Neural progenitor cell (in vitro differentiated cells): ENCODE data around the gene PAK4. TPM values are rescaled to one million over a fixed set of nuclear protein-coding genes. Genes with fewer than 3 reads are reported as not detected.

Experiments used
- DNase-seq: peaks from one replicate; pipeline ENCODE4 v3.0.0-alpha.2; 2016; ENCODE audit warnings: low spot score
- H2AFZ ChIP-seq: fragments of 200-600 bp; sonication (generic); replicated peaks from 2 replicates; pipeline ENCODE4 v1.6.1; 2016; ENCODE audit warnings: antibody characterized with exemption
- H3F3A ChIP-seq: fragments of 200-600 bp; sonication (generic); 2 replicates; pipeline ENCODE4 v1.6.1; 2016; ENCODE audit warnings: antibody characterized with exemption, low read depth
- H3K27ac ChIP-seq: fragments of 200-600 bp; sonication (generic); 2 replicates; pipeline ENCODE4 v1.5.1; 2016; ENCODE audit warnings: mild to moderate bottlenecking
- H3K27me3 ChIP-seq: fragments of 200-600 bp; sonication (generic); 2 replicates; pipeline ENCODE4 v1.6.1; 2016; ENCODE audit warnings: mild to moderate bottlenecking, moderate library complexity
- H3K36me3 ChIP-seq: fragments of 200-600 bp; sonication (generic); 2 replicates; pipeline ENCODE4 v1.5.1; 2016
- H3K4me1 ChIP-seq: fragments of 200-600 bp; sonication (generic); 2 replicates; pipeline ENCODE4 v1.6.1; 2016; ENCODE audit warnings: mixed run types
- H3K4me2 ChIP-seq: fragments of 200-600 bp; sonication (generic); 2 replicates; pipeline ENCODE4 v1.6.1; 2016
- H3K4me3 ChIP-seq: fragments of 200-600 bp; sonication (generic); 2 replicates; pipeline ENCODE4 v1.5.1; 2016
- H3K79me2 ChIP-seq: fragments of 200-600 bp; sonication (generic); 2 replicates; pipeline ENCODE4 v1.6.1; 2016; ENCODE audit warnings: low read depth
- H3K9ac ChIP-seq: fragments of 200-600 bp; sonication (generic); 2 replicates; pipeline ENCODE4 v1.6.1; 2016
- H3K9me3 ChIP-seq: fragments of 200-600 bp; sonication (generic); 2 replicates; pipeline ENCODE4 v1.5.1; 2016; ENCODE audit warnings: low read depth
- H4K20me1 ChIP-seq: fragments of 200-600 bp; sonication (generic); 2 replicates; pipeline ENCODE4 v1.6.1; 2016; ENCODE audit warnings: low read depth
- H3K27ac Mint-ChIP-seq: 3 replicates; pipeline ENCODE4 v1.8.0; 2021; ENCODE audit warnings: mixed read lengths
- H3K27me3 Mint-ChIP-seq: 2 replicates; pipeline ENCODE4 v1.8.0; 2022; ENCODE audit warnings: low read depth, mild to moderate bottlenecking, inconsistent platforms, moderate library complexity, mixed read lengths; ENCODE audit not compliant: insufficient read depth
- H3K36me3 Mint-ChIP-seq: 3 replicates; pipeline ENCODE4 v1.8.0; 2021; ENCODE audit warnings: mixed read lengths
- H3K4me1 Mint-ChIP-seq: 3 replicates; pipeline ENCODE4 v1.8.0; 2021; ENCODE audit warnings: mixed read lengths
- H3K4me3 Mint-ChIP-seq: 3 replicates; pipeline ENCODE4 v1.8.0; 2021; ENCODE audit warnings: mild to moderate bottlenecking, moderate library complexity, mixed read lengths
- H3K9me3 Mint-ChIP-seq: 3 replicates; pipeline ENCODE4 v1.8.0; 2020; ENCODE audit warnings: mixed read lengths
- CTCF ChIP-seq: fragments of 200-600 bp; sonication (generic); IDR thresholded peaks from 2 replicates; pipeline ENCODE4 v1.5.1; 2017; ENCODE audit warnings: antibody characterized with exemption, mild to moderate bottlenecking
- EZH2 ChIP-seq: fragments of 200-600 bp; sonication (generic); IDR thresholded peaks from 2 replicates; pipeline ENCODE4 v1.6.1; 2017; ENCODE audit warnings: antibody characterized with exemption, mild to moderate bottlenecking, moderate library complexity
- EZH2phosphoT487 ChIP-seq: fragments of 200-600 bp; sonication (generic); IDR thresholded peaks from 2 replicates; pipeline ENCODE4 v1.6.1; 2017; ENCODE audit warnings: antibody characterized with exemption
- total RNA-seq: library from RNA; depleted of rRNA; stranded (reverse); fragments of >200 nt; gene quantifications from 2 replicates; pipeline ENCODE4 v1.2.3, GENCODE V29; 2015; ENCODE audit warnings: low replicate concordance

PAK4 gene
- total RNA-seq, result 9.7 and 34.3 TPM in 2 replicates

GRCh38 chr19:39125554-39126311 lies at the start of gene PAK4:
PAK4 (plus strand) TSS chr19:39125786; CDS start chr19:39169554, 43,768 bp downstream.
- Mint-ChIP-seq H3K27ac (peak within 1 kb of the TSS; percentile 99), H3K27me3 (peaks cover 3% of the 10 kb centered on the region), H3K4me1 (peaks cover 40% of the 10 kb centered on the region), H3K4me3 (peak within 1 kb of the TSS; percentile 99), H3K36me3 (no peaks in the 10 kb centered on the region), H3K9me3 (no peaks in the 10 kb centered on the region)
- peak within 1 kb of the TSS; percentile 97 for H2AFZ ChIP-seq
- H3K79me2 ChIP-seq, result peaks cover 50% of the 10 kb centered on the region
- TF ChIP-seq EZH2, result no peak
- no peak for TF ChIP-seq EZH2phosphoT487
- TF ChIP-seq CTCF, result peak; percentile 23
- H3K4me2 ChIP-seq, result peak within 1 kb of the TSS; percentile 99
- H3F3A ChIP-seq, result peaks cover 19% of the 10 kb centered on the region
- H3K36me3 ChIP-seq, result no peaks in the 10 kb centered on the region
- DNase-seq, result peak; percentile 99
- peak within 1 kb of the TSS; percentile 91 for H3K27ac ChIP-seq
- H3K4me3 ChIP-seq, result peak within 1 kb of the TSS; percentile 90
- H3K27me3 ChIP-seq, result no peaks in the 10 kb centered on the region
- H3K9me3 ChIP-seq, result no peaks in the 10 kb centered on the region
- H4K20me1 ChIP-seq, result peaks cover 48% of the 10 kb centered on the region
- peaks cover 11% of the 10 kb centered on the region for H3K4me1 ChIP-seq
- peak within 1 kb of the TSS; percentile 72 for H3K9ac ChIP-seq

- no peaks in the 10 kb centered on the region for H3K4me1 ChIP-seq
- no peaks in the 10 kb centered on the region for H3K4me1 Mint-ChIP-seq
- no peak overlapping the region for H2AFZ ChIP-seq
- H3K9ac ChIP-seq, result no peak overlapping the region
- peaks cover 33% of the 10 kb centered on the region for H3K27me3 ChIP-seq
- H3K79me2 ChIP-seq, result no peaks in the 10 kb centered on the region
- H4K20me1 ChIP-seq, result no peaks in the 10 kb centered on the region
- no peak for DNase-seq
- no peaks in the 10 kb centered on the region for H3K9me3 ChIP-seq
- no peaks in the 10 kb centered on the region for H3K36me3 ChIP-seq
- no peaks in the 10 kb centered on the region for H3K9me3 Mint-ChIP-seq
- no peaks in the 10 kb centered on the region for H3K36me3 Mint-ChIP-seq
- no peaks in the 10 kb centered on the region for H3F3A ChIP-seq
- no peak overlapping the region for H3K4me2 ChIP-seq
- H3K27ac Mint-ChIP-seq, result no peak overlapping the region
- H3K4me3 ChIP-seq, result no peak overlapping the region
- H3K4me3 Mint-ChIP-seq, result no peak overlapping the region
- peaks cover 23% of the 10 kb centered on the region for H3K27me3 Mint-ChIP-seq
- no peak for TF ChIP-seq EZH2
- TF ChIP-seq CTCF, result no peak
- TF ChIP-seq EZH2phosphoT487, result no peak
- H3K27ac ChIP-seq, result no peak overlapping the region
Observed at GRCh38 chr19:39077323-39077722, 48.3 kb upstream of the PAK4 start.

- Histone ChIP-seq H3K4me2 (no peak overlapping the region), H3K36me3 (no peaks in the 10 kb centered on the region), H3K79me2 (no peaks in the 10 kb centered on the region), H3K27ac (no peak overlapping the region), H3K9me3 (no peaks in the 10 kb centered on the region), H3K27me3 (peaks cover 46% of the 10 kb centered on the region), H2AFZ (no peak overlapping the region), H3K4me3 (no peak overlapping the region), H3K4me1 (peaks cover 1% of the 10 kb centered on the region), H4K20me1 (peaks cover 2% of the 10 kb centered on the region), H3K9ac (no peak overlapping the region), H3F3A (no peaks in the 10 kb centered on the region)
- no peak overlapping the region for H3K27ac Mint-ChIP-seq
- no peak for DNase-seq
- H3K27me3 Mint-ChIP-seq, result peaks cover 34% of the 10 kb centered on the region
- H3K9me3 Mint-ChIP-seq, result no peaks in the 10 kb centered on the region
- no peaks in the 10 kb centered on the region for H3K4me1 Mint-ChIP-seq
- H3K4me3 Mint-ChIP-seq, result no peak overlapping the region
- H3K36me3 Mint-ChIP-seq, result no peaks in the 10 kb centered on the region
- TF ChIP-seq EZH2, result no peak
- no peak for TF ChIP-seq CTCF
- TF ChIP-seq EZH2phosphoT487, result no peak
Observed at GRCh38 chr19:39078436-39079200, 47.0 kb upstream of the PAK4 start.
